Measurements from ENCODE around the gene ROPN1B. TPM values are rescaled to one million over a fixed set of nuclear protein-coding genes. Genes with fewer than 3 reads are reported as not detected.
"Not testable (repeated sequence)": the region's sequence is repeated elsewhere in the genome, so short reads cannot be mapped to it uniquely, and the experiment has no call there.

The ROPN1B gene
- total and polyA plus RNA-seq, 2 of the 8 experiments (the other 6 are each of a cell fraction or from before 2014, with no cell fraction given), result 0.30 TPM; not detected in 1

DNA sequence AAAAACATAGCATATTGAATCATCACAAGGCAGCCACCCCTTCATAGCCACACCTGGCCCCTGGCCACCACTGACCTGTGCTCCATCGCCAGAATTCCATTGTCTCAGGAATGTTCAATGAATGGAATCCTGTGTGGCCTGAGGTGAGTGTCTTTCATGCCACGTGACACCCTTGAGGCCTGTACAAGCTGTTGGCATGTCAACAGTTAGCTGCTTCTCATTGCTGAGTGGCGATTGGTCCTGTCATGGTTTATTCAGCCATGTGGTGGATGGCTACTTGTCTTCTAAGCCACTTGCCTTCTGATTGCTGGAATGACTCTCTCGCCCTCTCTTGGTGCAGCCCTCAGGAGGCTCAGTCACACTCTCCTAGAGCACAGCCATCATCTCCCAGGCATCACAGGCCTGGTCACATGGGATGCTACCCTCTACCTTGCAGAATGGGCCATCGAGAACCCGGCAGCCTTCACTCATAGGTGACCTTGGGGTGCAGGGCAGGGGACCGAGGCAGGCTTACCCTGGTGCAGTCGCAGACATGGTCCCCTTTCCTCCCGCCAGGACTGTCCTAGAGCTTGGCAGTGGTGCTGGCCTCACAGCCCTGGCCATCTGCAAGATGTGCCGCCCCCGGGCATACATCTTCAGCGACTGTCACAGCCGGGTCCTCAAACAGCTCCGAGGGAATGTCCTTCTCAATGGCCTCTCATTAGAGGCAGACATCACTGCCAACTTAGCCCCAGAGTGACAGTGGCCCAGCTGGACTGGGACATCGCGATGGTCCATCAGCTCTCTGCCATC lies 45.5 kb upstream of the ROPN1B start:
- not testable (repeated sequence) for H4K91ac ChIP-seq (replicated peaks; ENCODE audit: insufficient read length, low read length); H3K18ac ChIP-seq (ENCODE audit: extremely low read depth, low read length); H3K4me1 ChIP-seq (replicated peaks in 1 of 4; ENCODE audit: control insufficient read depth in 3 of 4, insufficient read depth in 4 of 4, low read length in 3 of 4); H3K4ac ChIP-seq (replicated peaks; ENCODE audit: insufficient read length, low read depth, low read length); H3K14ac ChIP-seq (ENCODE audit: insufficient read length); H3K23me2 ChIP-seq (ENCODE audit: low read depth, low read length); H2BK12ac ChIP-seq (ENCODE audit: low read depth, low read length); H3K9ac ChIP-seq (replicated peaks in 1 of 4; ENCODE audit: extremely low read depth in 1 of 4, low read depth in 3 of 4, low read length in 3 of 4); H4K8ac ChIP-seq (ENCODE audit: extremely low read depth, insufficient read depth, low read length); DNase-seq (ENCODE audit: low read depth in 1 of 2, low spot score in 2 of 2); H4K20me1 ChIP-seq (replicated peaks in 1 of 2; ENCODE audit: control insufficient read depth in 1 of 2, insufficient read depth in 2 of 2, low read length in 2 of 2); H2AFZ ChIP-seq (ENCODE audit: low read length); H3K27ac ChIP-seq (ENCODE audit: low read depth, low read length); H3K4me2 ChIP-seq (ENCODE audit: insufficient read depth in 1 of 2, low read depth in 2 of 2, low read length in 2 of 2); H3K4me3 ChIP-seq (ENCODE audit: extremely low read depth in 1 of 4, insufficient read depth in 2 of 4, low read depth in 3 of 4, low read length in 4 of 4); H2BK120ac ChIP-seq (replicated peaks; ENCODE audit: low read depth, low read length); H3K79me2 ChIP-seq (ENCODE audit: control insufficient read depth in 1 of 2, insufficient read depth in 2 of 2, low read length in 2 of 2); H3K9me3 ChIP-seq (ENCODE audit: insufficient read depth in 2 of 2, low read depth in 1 of 2, low read length in 1 of 2); H2AK5ac ChIP-seq (ENCODE audit: low read depth, low read length); H4K5ac ChIP-seq (ENCODE audit: insufficient read length, low read depth, low read length); H3K79me1 ChIP-seq (ENCODE audit: low read depth, low read length); H3K27me3 ChIP-seq (replicated peaks in 1 of 4; ENCODE audit: control insufficient read depth in 3 of 4, extremely low read depth in 1 of 4, insufficient read depth in 3 of 4, low read length in 3 of 4); H3K56ac ChIP-seq (replicated peaks; ENCODE audit: insufficient read length, low read depth, low read length); H2BK5ac ChIP-seq (ENCODE audit: low read depth, low read length); H3K36me3 ChIP-seq (ENCODE audit: control insufficient read depth in 2 of 4, insufficient read depth in 4 of 4, low read length in 3 of 4); FAIRE-seq; H2BK20ac ChIP-seq (ENCODE audit: low read length); H2BK15ac ChIP-seq (ENCODE audit: low read length); H3K23ac ChIP-seq (ENCODE audit: insufficient read length)
- ChIA-PET CTCF (ENCODE audit: partially characterized antibody) (interaction anchor here (1.1 kb wide), 1 partner anchor 34 kb away, joined by 3 read pairs; no protein-coding TSS in a partner anchor), POLR2A (ENCODE audit: partially characterized antibody) (interaction anchor here (0.8 kb wide), 1 partner anchor 290 kb away, joined by 4 read pairs; no protein-coding TSS in a partner anchor)
- WGBS, 2 experiments (ENCODE audit: extremely low coverage in 1 of 2, insufficient coverage in 1 of 2, insufficient read length in 1 of 2, insufficient replicate concordance in 2 of 2, low coverage in 1 of 2, low lambda C conversion rate in 2 of 2, missing lambda C conversion rate in 1 of 2), result 86% methylated on average over 14 of the region's 16 CpGs; no CpG with 5 or more reads in 1 of the 2 experiments

DNA sequence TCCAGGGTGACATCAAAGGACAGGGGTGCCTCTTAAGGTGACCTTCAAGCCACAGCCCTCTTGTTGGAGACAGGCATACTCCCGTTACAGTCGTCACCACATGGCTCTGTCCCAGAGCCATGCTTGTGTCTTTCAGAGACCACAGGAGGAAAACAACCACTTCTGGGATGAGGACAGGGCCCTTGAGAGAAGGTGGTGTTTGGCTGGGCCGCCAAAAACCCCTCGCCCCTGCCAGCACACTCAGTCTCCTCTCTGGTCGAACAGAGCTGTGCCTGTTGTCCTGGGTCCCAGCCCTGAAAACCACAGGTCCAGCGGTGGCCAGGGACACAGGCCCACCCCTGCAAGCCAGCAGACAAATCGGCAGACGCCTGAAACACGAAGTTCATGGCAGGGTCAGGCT lies 44.7 kb upstream of the ROPN1B start:
- not testable (repeated sequence) for H2AK5ac ChIP-seq (ENCODE audit: low read depth, low read length)

More for the DNA sequence above, 44.7 kb upstream of the ROPN1B start:
- H2AFZ ChIP-seq (ENCODE audit: low read length); H3K9ac ChIP-seq (replicated peaks in 1 of 4; ENCODE audit: extremely low read depth in 1 of 4, low read depth in 3 of 4, low read length in 3 of 4); H4K91ac ChIP-seq (replicated peaks; ENCODE audit: insufficient read length, low read length); H3K14ac ChIP-seq (ENCODE audit: insufficient read length); DNase-seq (ENCODE audit: low read depth in 1 of 2, low spot score in 2 of 2); H3K23me2 ChIP-seq (ENCODE audit: low read depth, low read length); H2BK5ac ChIP-seq (ENCODE audit: low read depth, low read length); H4K8ac ChIP-seq (ENCODE audit: extremely low read depth, insufficient read depth, low read length); H3K36me3 ChIP-seq (ENCODE audit: control insufficient read depth in 2 of 4, insufficient read depth in 4 of 4, low read length in 3 of 4); H3K79me2 ChIP-seq (ENCODE audit: control insufficient read depth in 1 of 2, insufficient read depth in 2 of 2, low read length in 2 of 2); H3K4me3 ChIP-seq (ENCODE audit: extremely low read depth in 1 of 4, insufficient read depth in 2 of 4, low read depth in 3 of 4, low read length in 4 of 4); H3K23ac ChIP-seq (ENCODE audit: insufficient read length); H3K4ac ChIP-seq (replicated peaks; ENCODE audit: insufficient read length, low read depth, low read length); H4K20me1 ChIP-seq (replicated peaks in 1 of 2; ENCODE audit: control insufficient read depth in 1 of 2, insufficient read depth in 2 of 2, low read length in 2 of 2); H3K4me2 ChIP-seq (ENCODE audit: insufficient read depth in 1 of 2, low read depth in 2 of 2, low read length in 2 of 2); H3K9me3 ChIP-seq (ENCODE audit: insufficient read depth in 2 of 2, low read depth in 1 of 2, low read length in 1 of 2); H2BK20ac ChIP-seq (ENCODE audit: low read length); H3K56ac ChIP-seq (replicated peaks; ENCODE audit: insufficient read length, low read depth, low read length); POLR2A ChIA-PET (ENCODE audit: partially characterized antibody); H3K79me1 ChIP-seq (ENCODE audit: low read depth, low read length); H3K18ac ChIP-seq (ENCODE audit: extremely low read depth, low read length); H3K4me1 ChIP-seq (replicated peaks in 1 of 4; ENCODE audit: control insufficient read depth in 3 of 4, insufficient read depth in 4 of 4, low read length in 3 of 4); FAIRE-seq; H3K27me3 ChIP-seq (replicated peaks in 1 of 4; ENCODE audit: control insufficient read depth in 3 of 4, extremely low read depth in 1 of 4, insufficient read depth in 3 of 4, low read length in 3 of 4); H3K27ac ChIP-seq (ENCODE audit: low read depth, low read length); H2BK15ac ChIP-seq (ENCODE audit: low read length); H2BK12ac ChIP-seq (ENCODE audit: low read depth, low read length); CTCF ChIA-PET (ENCODE audit: partially characterized antibody); H2BK120ac ChIP-seq (replicated peaks; ENCODE audit: low read depth, low read length); H4K5ac ChIP-seq (ENCODE audit: insufficient read length, low read depth, low read length): not testable (repeated sequence)
- 96% methylated on average over 9 of the region's 9 CpGs; no CpG with 5 or more reads in 1 of the 2 experiments for WGBS, 2 experiments (ENCODE audit: extremely low coverage in 1 of 2, insufficient coverage in 1 of 2, insufficient read length in 1 of 2, insufficient replicate concordance in 2 of 2, low coverage in 1 of 2, low lambda C conversion rate in 2 of 2, missing lambda C conversion rate in 1 of 2)
